Smooth muscle cell (in vitro differentiated cells): Measurements from ENCODE around the gene ALAS2. TPM values are rescaled to one million over a fixed set of nuclear protein-coding genes. Genes with fewer than 3 reads are reported as not detected.

ENCODE experiments used
- DNase-seq: peaks from one replicate; lab custom pipeline; 2025; ENCODE audit not compliant: unreplicated experiment; lab: John Stamatoyannopoulos, UW
- H2AFZ ChIP-seq: fragments of 200-600 bp; sonication (generic); 2 replicates; pipeline ENCODE4 v1.6.0; 2016; ENCODE audit warnings: antibody characterized with exemption, low read depth, mild to moderate bottlenecking
- H3F3A ChIP-seq: fragments of 200-600 bp; sonication (generic); 2 replicates; pipeline ENCODE4 v1.6.0; 2017; ENCODE audit warnings: antibody characterized with exemption, low read depth
- H3K27ac ChIP-seq: fragments of 200-600 bp; sonication (generic); 2 replicates; pipeline ENCODE4 v1.5.1; 2016; ENCODE audit warnings: low read depth, mild to moderate bottlenecking
- H3K27me3 ChIP-seq: fragments of 200-600 bp; sonication (generic); 2 replicates; pipeline ENCODE4 v1.6.1; 2016; ENCODE audit warnings: low read depth, mild to moderate bottlenecking
- H3K36me3 ChIP-seq: fragments of 200-600 bp; sonication (generic); 2 replicates; pipeline ENCODE4 v1.5.1; 2016; ENCODE audit warnings: low read depth
- H3K4me1 ChIP-seq: fragments of 200-600 bp; sonication (generic); 2 replicates; pipeline ENCODE4 v1.5.1; 2016; ENCODE audit warnings: low read depth
- H3K4me2 ChIP-seq: fragments of 200-600 bp; sonication (generic); 2 replicates; pipeline ENCODE4 v1.6.0; 2016; ENCODE audit warnings: mild to moderate bottlenecking
- H3K4me3 ChIP-seq: fragments of 200-600 bp; sonication (generic); 2 replicates; pipeline ENCODE4 v1.5.1; 2016; ENCODE audit warnings: mild to moderate bottlenecking
- H3K79me2 ChIP-seq: fragments of 200-600 bp; sonication (generic); 2 replicates; pipeline ENCODE4 v1.6.0; 2016; ENCODE audit warnings: low read depth, mild to moderate bottlenecking
- H3K9ac ChIP-seq: fragments of 200-600 bp; sonication (generic); 2 replicates; pipeline ENCODE4 v1.6.0; 2016; ENCODE audit warnings: low read depth
- H3K9me3 ChIP-seq: fragments of 200-600 bp; sonication (generic); replicated peaks from 2 replicates; pipeline ENCODE4 v1.5.1; 2016; ENCODE audit warnings: low read depth
- H4K20me1 ChIP-seq: fragments of 200-600 bp; sonication (generic); 2 replicates; pipeline ENCODE4 v1.6.0; 2016; ENCODE audit warnings: low read depth
- CTCF ChIP-seq: fragments of 200-600 bp; sonication (generic); IDR thresholded peaks from 2 replicates; pipeline ENCODE4 v1.5.1; 2017; ENCODE audit warnings: borderline replicate concordance, mild to moderate bottlenecking, antibody characterized with exemption; ENCODE audit not compliant: insufficient read depth, poor library complexity, severe bottlenecking
- WGBS: methylation state at CpG from one replicate; pipeline ENCODE4 v1.1.7; 2016; ENCODE audit warnings: low lambda C conversion rate; 5-methylcytosine and 5-hydroxymethylcytosine counted together
- polyA plus RNA-seq: library from polyadenylated mRNA; unstranded; fragments of >200 nt; fragmentation: Nextera tagmentation; extraction: Ambion mirVana; gene quantifications from 2 replicates; pipeline ENCODE4 v1.2.1, GENCODE V29; 2016
- total RNA-seq: library from RNA; depleted of rRNA; stranded (reverse); fragments of >200 nt; gene quantifications from 2 replicates; pipeline ENCODE4 v1.2.3, GENCODE V29; 2014

The ALAS2 gene
- total and polyA plus RNA-seq, 2 experiments from 2014 or later, result not detected

- no peaks in the 10 kb centered on the region for H3F3A ChIP-seq
- 67% methylated on average over 4 of the region's 4 CpGs for WGBS
- H3K36me3 ChIP-seq, result no peaks in the 10 kb centered on the region
- no peaks in the 10 kb centered on the region for H3K27me3 ChIP-seq
- H3K4me1 ChIP-seq, result no peaks in the 10 kb centered on the region
- no peak overlapping the region for H2AFZ ChIP-seq
- no peak overlapping the region for H3K9ac ChIP-seq
- no peaks in the 10 kb centered on the region for H3K79me2 ChIP-seq
- no peak for TF ChIP-seq CTCF
- H3K27ac ChIP-seq, result no peak overlapping the region
- no peak overlapping the region for H3K4me3 ChIP-seq
- no peaks in the 10 kb centered on the region for H4K20me1 ChIP-seq
- H3K9me3 ChIP-seq, result no peaks in the 10 kb centered on the region
- no peak for DNase-seq
- no peak overlapping the region for H3K4me2 ChIP-seq
These were observed 2.7 kb downstream of the ALAS2 start for GRCh38 chrX:55028040-55028439.

GRCh38 chrX:55026840-55027239, 3.9 kb downstream of the ALAS2 start:
- Histone ChIP-seq H3K9me3 (no peaks in the 10 kb centered on the region), H3K4me3 (no peak overlapping the region), H3K4me1 (no peaks in the 10 kb centered on the region), H2AFZ (no peak overlapping the region), H3K79me2 (no peaks in the 10 kb centered on the region), H3K9ac (no peak overlapping the region), H3K4me2 (no peak overlapping the region), H3F3A (no peaks in the 10 kb centered on the region), H3K36me3 (no peaks in the 10 kb centered on the region), H3K27ac (no peak overlapping the region), H3K27me3 (no peaks in the 10 kb centered on the region), H4K20me1 (no peaks in the 10 kb centered on the region)
- no peak for DNase-seq
- 62% methylated on average over 2 of the region's 2 CpGs for WGBS
- TF ChIP-seq CTCF, result no peak

GRCh38 chrX:55026143-55026542, 4.6 kb downstream of the ALAS2 start:
- Histone ChIP-seq H2AFZ (no peak overlapping the region), H3K4me3 (no peak overlapping the region), H3K79me2 (no peaks in the 10 kb centered on the region), H3K27ac (no peak overlapping the region), H3K9me3 (no peaks in the 10 kb centered on the region), H3K4me1 (no peaks in the 10 kb centered on the region), H3F3A (no peaks in the 10 kb centered on the region), H3K9ac (no peak overlapping the region), H3K4me2 (no peak overlapping the region), H4K20me1 (no peaks in the 10 kb centered on the region), H3K27me3 (no peaks in the 10 kb centered on the region), H3K36me3 (no peaks in the 10 kb centered on the region)
- no peak for TF ChIP-seq CTCF
- no peak for DNase-seq

GRCh38 chrX:55014897-55015299, 15.9 kb downstream of the ALAS2 start:
- no peaks in the 10 kb centered on the region for H3K4me1 ChIP-seq
- H2AFZ ChIP-seq, result no peak overlapping the region
- 90% methylated on average over 4 of the region's 4 CpGs for WGBS
- H3K9ac ChIP-seq, result no peak overlapping the region
- DNase-seq, result no peak
- H3K4me3 ChIP-seq, result no peak overlapping the region
- no peaks in the 10 kb centered on the region for H3K36me3 ChIP-seq
- no peak overlapping the region for H3K4me2 ChIP-seq
- no peaks in the 10 kb centered on the region for H3K9me3 ChIP-seq
- no peaks in the 10 kb centered on the region for H4K20me1 ChIP-seq
- H3F3A ChIP-seq, result no peaks in the 10 kb centered on the region
- H3K79me2 ChIP-seq, result no peaks in the 10 kb centered on the region
- H3K27me3 ChIP-seq, result no peaks in the 10 kb centered on the region
- no peak overlapping the region for H3K27ac ChIP-seq
- TF ChIP-seq CTCF, result no peak
